GM19468 (cell line): ENCODE data around the gene PLEKHF1.

Experiments used
- ATAC-seq: cut with Tn5 transposase; IDR thresholded peaks from one replicate; pipeline ENCODE4 v1.9.1; 2021; ENCODE audit warnings: mild to moderate bottlenecking, moderate library complexity, moderate number of reproducible peaks; ENCODE audit not compliant: unreplicated experiment; ENCODE audit errors: extremely low read depth

Gene PLEKHF1

GRCh38 chr19:29634423-29635130, 30.7 kb upstream of the PLEKHF1 start:
- no peak for ATAC-seq

GRCh38 chr19:29635963-29636362, 29.3 kb upstream of the PLEKHF1 start:
- ATAC-seq, result no peak

GRCh38 chr19:29636553-29637360, 28.5 kb upstream of the PLEKHF1 start:
- ATAC-seq, result no peak

- ATAC-seq, result no peak
Observed at GRCh38 chr19:29639086-29639485, 26.2 kb upstream of the PLEKHF1 start.

- ATAC-seq, result no peak
Observed at GRCh38 chr19:29640231-29640630, 25.0 kb upstream of the PLEKHF1 start.

- ATAC-seq, result no peak
Observed at GRCh38 chr19:29641597-29641996, 23.7 kb upstream of the PLEKHF1 start.

GRCh38 chr19:29643361-29643935, 21.8 kb upstream of the PLEKHF1 start:
- no peak for ATAC-seq

GRCh38 chr19:29644210-29644609, 21.1 kb upstream of the PLEKHF1 start:
- no peak for ATAC-seq

GRCh38 chr19:29645491-29645867, 19.8 kb upstream of the PLEKHF1 start:
- no peak for ATAC-seq

- no peak for ATAC-seq
Observed at GRCh38 chr19:29645911-29646310, 19.4 kb upstream of the PLEKHF1 start.

- ATAC-seq, result no peak
Observed at GRCh38 chr19:29650772-29651387, 14.4 kb upstream of the PLEKHF1 start.

- ATAC-seq, result no peak
Observed at GRCh38 chr19:29651622-29652394, 13.5 kb upstream of the PLEKHF1 start.

- ATAC-seq, result no peak
Observed at GRCh38 chr19:29653398-29653797, 11.9 kb upstream of the PLEKHF1 start.

GRCh38 chr19:29655648-29656335, 9.5 kb upstream of the PLEKHF1 start:
- ATAC-seq, result no peak

- ATAC-seq, result no peak
Observed at GRCh38 chr19:29658221-29658991, 6.9 kb upstream of the PLEKHF1 start.

GRCh38 chr19:29660835-29661234, 4.4 kb upstream of the PLEKHF1 start:
- no peak for ATAC-seq

- no peak for ATAC-seq
Observed at GRCh38 chr19:29662278-29662603, 3.0 kb upstream of the PLEKHF1 start.

- no peak for ATAC-seq
Observed at GRCh38 chr19:29662604-29663404, 2.5 kb upstream of the PLEKHF1 start.
